ENCODE data around the gene AGAP2. TPM values are rescaled to one million over a fixed set of nuclear protein-coding genes. Genes with fewer than 3 reads are reported as not detected.
"Not testable (repeated sequence)": the region's sequence is repeated elsewhere in the genome, so short reads cannot be mapped to it uniquely, and the experiment has no call there.

The AGAP2 gene
- polyA plus RNA-seq, 1 donor = 8.6 TPM

GRCh38 chr12:57721846-57722608 lies 16.5 kb downstream of the AGAP2 start:
- not testable (repeated sequence) for DNase-seq

DNA sequence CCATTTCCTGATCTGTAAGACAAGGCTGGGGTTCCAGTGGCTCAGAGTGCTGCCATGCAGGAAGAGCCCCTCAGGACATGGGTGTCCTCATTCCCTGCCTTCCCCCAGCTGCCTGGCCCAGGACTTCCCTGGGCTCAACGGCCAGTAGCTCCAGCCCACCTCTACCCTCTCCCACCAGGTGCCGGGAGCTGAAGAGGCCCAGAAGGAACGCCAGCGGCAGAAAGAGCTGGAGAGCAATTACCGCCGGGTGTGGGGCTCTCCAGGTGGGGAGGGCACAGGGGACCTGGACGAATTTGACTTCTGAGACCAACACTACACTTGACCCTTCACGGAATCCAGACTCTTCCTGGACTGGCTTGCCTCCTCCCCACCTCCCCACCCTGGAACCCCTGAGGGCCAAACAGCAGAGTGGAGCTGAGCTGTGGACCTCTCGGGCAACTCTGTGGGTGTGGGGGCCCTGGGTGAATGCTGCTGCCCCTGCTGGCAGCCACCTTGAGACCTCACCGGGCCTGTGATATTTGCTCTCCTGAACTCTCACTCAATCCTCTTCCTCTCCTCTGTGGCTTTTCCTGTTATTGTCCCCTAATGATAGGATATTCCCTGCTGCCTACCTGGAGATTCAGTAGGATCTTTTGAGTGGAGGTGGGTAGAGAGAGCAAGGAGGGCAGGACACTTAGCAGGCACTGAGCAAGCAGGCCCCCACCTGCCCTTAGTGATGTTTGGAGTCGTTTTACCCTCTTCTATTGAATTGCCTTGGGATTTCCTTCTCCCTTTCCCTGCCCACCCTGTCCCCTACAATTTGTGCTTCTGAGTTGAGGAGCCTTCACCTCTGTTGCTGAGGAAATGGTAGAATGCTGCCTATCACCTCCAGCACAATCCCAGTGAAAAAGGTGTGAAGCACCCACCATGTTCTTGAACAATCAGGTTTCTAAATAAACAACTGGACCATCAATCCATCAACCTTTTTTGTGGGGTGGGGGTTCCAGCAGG lies 17.6 kb downstream of the AGAP2 start:
- DNase-seq = no peak

- no peak for DNase-seq
Observed at GRCh38 chr12:57719777-57720605, 18.6 kb downstream of the AGAP2 start.

DNA sequence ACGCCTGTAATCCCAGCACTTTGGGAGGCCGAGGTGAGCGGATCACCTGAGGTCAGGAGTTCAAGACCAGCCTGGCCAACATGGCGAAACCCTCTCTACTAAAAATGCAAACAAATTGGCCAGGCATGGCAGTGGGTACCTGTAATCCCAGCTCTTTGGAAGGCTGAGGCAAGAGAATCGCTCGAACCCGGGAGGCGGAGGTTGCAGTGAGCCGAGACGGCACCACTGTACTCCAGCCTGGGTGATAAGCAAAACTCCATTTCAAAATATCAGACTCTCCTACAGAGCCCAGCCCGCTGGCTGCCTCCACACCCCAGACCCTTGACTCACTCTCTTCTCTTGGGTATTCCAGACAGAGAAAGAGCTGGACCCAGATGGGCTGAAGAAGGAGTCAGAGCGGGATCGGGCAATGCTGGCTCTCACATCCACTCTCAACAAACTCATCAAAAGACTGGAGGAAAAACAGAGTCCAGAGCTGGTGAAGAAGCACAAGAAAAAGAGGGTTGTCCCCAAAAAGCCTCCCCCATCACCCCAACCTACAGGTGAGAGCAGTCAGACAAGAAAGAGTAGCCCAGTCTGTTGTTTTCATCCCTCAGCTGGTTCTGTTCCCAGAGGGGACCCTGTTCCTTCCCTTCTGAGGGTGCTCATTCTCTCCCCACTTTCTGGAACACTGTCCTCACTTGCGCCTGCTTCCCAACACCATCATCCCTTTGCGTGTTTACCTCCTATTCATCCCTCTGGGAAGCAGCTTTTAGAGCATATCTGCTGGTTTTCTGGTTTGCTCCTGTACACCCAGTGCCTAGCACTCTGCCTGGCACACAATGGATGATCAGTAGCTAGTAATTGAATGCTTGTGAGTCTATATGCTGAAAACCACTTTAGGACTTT lies 19.7 kb downstream of the AGAP2 start:
- DNase-seq = no peak

DNA sequence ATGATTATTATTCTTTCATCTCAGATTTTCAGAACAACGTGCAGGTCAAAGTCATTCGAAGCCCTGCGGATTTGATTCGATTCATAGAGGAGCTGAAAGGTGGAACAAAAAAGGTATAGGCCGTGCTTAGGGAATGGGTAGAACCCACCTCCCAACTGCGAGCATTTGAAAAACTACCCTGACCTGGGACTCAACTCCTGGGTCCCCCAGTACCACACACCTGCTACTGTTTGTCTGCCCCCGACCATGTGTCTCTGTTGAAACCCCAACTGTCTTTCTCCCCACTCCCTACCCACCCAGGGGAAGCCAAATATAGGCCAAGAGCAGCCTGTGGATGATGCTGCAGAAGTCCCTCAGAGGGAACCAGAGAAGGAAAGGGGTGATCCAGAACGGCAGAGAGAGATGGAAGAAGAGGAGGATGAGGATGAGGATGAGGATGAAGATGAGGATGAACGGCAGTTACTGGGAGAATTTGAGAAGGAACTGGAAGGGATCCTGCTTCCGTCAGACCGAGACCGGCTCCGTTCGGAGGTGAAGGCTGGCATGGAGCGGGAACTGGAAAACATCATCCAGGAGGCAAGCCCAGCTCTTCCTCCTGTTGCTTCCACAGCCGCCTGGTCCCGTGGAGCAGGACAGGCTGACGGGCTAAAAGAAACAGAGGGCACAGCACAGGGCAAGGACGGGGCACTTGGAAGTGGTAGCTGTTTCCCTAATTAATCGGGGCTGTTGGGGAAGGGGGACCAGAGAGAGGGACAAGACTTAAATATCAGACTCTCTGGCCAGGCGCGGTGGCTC lies 20.5 kb downstream of the AGAP2 start:
- no peak for DNase-seq

DNA sequence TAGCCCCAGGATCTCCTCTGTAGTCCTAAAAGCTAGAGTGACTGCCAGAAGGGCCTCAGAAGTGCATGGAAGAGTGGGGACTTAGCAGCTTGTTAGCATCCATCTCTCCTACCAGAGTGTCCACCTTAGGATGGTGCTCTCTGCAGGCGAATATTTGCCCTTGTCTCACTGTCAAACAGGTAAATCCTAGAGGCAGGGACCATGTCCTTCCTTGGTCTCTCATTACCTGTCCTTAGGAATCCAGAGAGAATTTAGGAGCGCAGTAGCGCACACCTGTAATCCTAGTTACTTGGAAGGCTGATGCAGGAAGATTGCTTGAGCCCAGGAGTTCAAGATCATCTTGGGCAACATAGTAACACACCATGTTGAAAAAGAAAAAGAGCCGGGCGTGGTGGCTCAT lies 21.4 kb downstream of the AGAP2 start:
- no peak for DNase-seq

- no peak for DNase-seq
Observed at GRCh38 chr12:57716305-57716704, 22.2 kb downstream of the AGAP2 start.

- DNase-seq = no peak
Observed at GRCh38 chr12:57715786-57716185, 22.8 kb downstream of the AGAP2 start.

- not testable (repeated sequence) for DNase-seq
Observed at GRCh38 chr12:57715036-57715748, 23.4 kb downstream of the AGAP2 start.

- DNase-seq = no peak
Observed at GRCh38 chr12:57713209-57713608, 25.3 kb downstream of the AGAP2 start.

DNA sequence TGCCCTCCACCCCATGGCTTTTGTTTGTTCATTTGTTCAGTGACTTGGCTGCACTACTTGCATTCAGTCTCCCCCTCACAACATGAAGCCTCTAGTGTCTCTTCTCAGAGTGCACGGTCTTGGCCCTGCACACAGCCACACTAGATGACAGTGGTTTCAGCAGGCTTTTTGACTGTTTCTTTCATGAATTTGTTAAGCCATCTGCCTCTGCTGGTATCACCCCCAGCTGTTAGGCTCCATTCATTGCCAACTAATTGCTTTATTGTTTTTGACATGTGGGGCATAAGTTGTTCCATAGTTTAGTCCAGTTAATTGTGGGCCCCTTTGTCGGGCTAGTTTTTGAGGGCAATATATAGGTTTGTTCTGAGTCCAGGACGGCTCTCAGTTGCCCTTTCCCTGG lies 25.8 kb downstream of the AGAP2 start:
- no peak for DNase-seq

- DNase-seq = no peak
Observed at GRCh38 chr12:57708296-57708695, 30.2 kb downstream of the AGAP2 start.

GRCh38 chr12:57707250-57707649 lies 31.3 kb downstream of the AGAP2 start:
- no peak for DNase-seq

DNA sequence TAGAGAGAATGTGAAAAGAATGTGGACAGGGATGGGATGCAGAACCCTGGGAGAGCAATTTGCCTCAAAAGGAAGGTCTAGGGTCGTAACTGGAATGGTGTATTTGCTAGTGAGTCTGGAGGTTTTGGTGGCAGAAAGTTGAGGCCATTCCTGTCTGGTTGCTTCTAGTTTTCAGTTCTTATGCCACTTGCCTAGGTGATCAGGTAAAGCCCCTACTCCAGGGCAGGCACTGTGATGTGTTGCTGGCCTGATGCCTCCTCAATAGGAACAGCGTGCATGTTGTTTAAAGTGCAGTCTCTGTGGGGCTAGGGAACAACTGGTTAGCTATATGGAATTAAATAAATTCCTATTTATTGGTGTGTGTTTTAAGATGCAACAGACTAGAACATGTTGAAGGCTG lies 38.2 kb downstream of the AGAP2 start:
- DNase-seq = no peak

- no peak for DNase-seq
Observed at GRCh38 chr12:57698414-57698813, 40.1 kb downstream of the AGAP2 start.

- no peak for DNase-seq
Observed at GRCh38 chr12:57697076-57697475, 41.5 kb downstream of the AGAP2 start.

GRCh38 chr12:57695770-57696432 lies 42.6 kb downstream of the AGAP2 start:
- no peak for DNase-seq

- DNase-seq = peak; percentile 7
Observed at GRCh38 chr12:57694459-57695019, 44.0 kb downstream of the AGAP2 start.

Data from hindlimb muscle (tissue), 1 donor.